GM19035 (cell line): ENCODE data around the gene RAP1GDS1.
"Not testable (repeated sequence)": the region's sequence is repeated elsewhere in the genome, so short reads cannot be mapped to it uniquely, and the experiment has no call there.

ENCODE experiments used
- ATAC-seq: cut with Tn5 transposase; IDR thresholded peaks from one replicate; pipeline ENCODE4 v1.9.1; 2021; ENCODE audit not compliant: unreplicated experiment

Gene RAP1GDS1

GRCh38 chr4:98345838-98346237 lies 84.7 kb downstream of the RAP1GDS1 start:
- no peak for ATAC-seq

GRCh38 chr4:98352396-98352795 lies 91.2 kb downstream of the RAP1GDS1 start:
- ATAC-seq = no peak

DNA sequence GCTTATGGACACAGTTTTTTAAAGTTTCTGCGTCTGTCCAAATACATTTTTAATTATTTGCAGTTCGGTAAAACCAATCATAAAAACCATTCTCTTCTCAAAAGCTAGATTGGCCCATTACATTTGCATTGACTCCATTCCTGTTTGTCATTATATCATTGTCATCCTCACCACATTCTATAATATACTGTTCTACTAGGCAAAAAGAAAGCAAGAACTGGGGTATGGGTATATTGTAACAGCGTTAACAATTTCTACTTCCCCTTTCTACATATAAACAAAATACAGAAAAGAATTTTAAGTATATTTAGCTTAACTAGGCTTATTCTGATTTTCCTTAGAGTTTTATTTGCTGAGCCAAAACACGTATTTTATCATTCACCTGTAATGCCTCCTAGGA lies 91.8 kb downstream of the RAP1GDS1 start:
- ATAC-seq = no peak

DNA sequence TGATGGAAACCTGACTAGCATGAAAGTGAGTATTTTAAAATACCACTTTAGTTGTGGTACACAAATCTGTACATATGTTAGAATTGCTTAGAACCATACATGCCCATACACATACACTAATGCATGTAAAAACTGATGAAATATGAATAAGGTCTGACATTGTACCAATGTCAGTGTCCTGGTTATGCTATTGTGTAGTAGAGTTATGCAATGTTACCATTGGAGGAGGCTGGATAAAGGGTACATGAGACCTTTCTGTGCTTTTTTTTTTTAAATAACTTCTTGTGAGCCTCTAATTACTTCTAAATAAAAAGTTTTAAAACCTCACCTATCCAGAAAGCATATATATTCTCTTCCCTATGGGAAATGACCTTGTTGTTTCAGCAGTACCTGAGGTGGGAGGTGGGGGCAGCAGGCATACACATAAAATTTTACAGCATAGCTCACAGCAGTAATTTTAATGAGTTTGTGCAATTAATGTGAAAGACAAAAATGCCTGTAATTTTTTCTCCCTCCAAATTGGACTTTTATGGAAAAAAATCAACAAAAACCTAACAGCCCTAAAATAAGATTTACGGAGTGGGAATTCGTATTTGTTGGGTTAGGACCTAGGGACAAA lies 97.6 kb downstream of the RAP1GDS1 start:
- no peak for ATAC-seq

- no peak for ATAC-seq
Observed at GRCh38 chr4:98359646-98360045, 98.5 kb downstream of the RAP1GDS1 start.

GRCh38 chr4:98363431-98363830 lies 102.2 kb downstream of the RAP1GDS1 start:
- no peak for ATAC-seq

GRCh38 chr4:98366275-98366674 lies 105.1 kb downstream of the RAP1GDS1 start:
- not testable (repeated sequence) for ATAC-seq

- ATAC-seq = not testable (repeated sequence)
Observed at GRCh38 chr4:98368000-98368399, 106.8 kb downstream of the RAP1GDS1 start.

- ATAC-seq = no peak
Observed at GRCh38 chr4:98369322-98369721, 108.1 kb downstream of the RAP1GDS1 start.

DNA sequence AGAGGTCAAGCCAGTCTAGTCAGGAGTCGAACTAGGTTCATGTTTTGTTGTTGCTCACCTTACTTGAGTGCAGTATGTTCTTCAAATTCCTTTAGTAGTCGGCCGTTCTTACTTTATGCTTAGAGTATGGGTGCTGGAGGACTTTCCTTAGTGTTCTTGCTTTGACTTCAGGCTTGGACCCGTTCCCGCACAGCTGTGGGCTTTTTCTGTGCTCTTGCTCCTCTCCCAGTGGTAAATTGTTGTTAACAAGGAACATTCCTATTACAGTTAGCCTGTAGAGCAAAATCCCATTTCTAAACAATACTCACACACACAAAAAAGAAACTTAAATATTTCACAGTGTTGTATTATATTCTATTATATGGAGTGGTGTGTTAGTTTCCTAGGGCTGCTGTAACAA lies 113.5 kb downstream of the RAP1GDS1 start:
- no peak for ATAC-seq

DNA sequence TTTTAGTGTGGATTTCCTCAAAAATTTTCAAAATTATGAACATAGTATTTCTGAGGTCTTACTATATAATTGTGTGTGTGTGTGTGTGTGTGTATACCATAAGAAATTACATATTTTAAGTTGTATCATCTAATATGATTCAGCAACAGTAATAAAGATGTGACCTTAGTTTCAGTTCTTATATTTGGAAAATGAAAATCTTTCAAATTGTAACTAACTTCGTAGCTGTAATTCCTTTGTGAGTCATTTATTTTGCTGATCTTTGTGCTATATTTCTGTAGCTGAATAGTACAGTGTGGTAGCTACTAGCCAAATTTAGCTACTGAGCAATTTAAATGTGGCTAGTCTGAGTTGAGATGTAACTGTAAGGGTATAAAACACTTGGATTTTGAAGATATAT lies 116.4 kb downstream of the RAP1GDS1 start:
- ATAC-seq = no peak

- no peak for ATAC-seq
Observed at GRCh38 chr4:98381306-98381705, 120.1 kb downstream of the RAP1GDS1 start.

GRCh38 chr4:98383431-98384106 lies 122.4 kb downstream of the RAP1GDS1 start:
- no peak for ATAC-seq

DNA sequence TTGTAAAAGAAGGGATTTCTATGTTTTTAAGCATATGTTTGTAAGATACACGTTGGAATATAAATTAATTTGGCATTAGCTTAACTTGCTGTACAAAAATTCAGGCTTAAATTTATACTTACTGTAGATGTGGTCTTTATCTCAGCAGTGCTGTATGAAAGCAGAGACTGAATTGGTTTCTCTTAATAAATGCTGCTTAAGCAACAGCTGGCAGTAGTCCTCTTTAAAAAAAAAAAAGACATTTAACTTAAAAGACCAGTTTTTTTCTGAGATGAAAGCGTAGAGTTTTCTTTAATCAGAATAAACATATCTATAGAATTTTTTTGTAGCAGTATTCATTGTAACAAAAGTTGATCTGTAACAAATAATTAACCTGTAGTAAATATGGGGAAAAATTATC lies 124.6 kb downstream of the RAP1GDS1 start:
- no peak for ATAC-seq

DNA sequence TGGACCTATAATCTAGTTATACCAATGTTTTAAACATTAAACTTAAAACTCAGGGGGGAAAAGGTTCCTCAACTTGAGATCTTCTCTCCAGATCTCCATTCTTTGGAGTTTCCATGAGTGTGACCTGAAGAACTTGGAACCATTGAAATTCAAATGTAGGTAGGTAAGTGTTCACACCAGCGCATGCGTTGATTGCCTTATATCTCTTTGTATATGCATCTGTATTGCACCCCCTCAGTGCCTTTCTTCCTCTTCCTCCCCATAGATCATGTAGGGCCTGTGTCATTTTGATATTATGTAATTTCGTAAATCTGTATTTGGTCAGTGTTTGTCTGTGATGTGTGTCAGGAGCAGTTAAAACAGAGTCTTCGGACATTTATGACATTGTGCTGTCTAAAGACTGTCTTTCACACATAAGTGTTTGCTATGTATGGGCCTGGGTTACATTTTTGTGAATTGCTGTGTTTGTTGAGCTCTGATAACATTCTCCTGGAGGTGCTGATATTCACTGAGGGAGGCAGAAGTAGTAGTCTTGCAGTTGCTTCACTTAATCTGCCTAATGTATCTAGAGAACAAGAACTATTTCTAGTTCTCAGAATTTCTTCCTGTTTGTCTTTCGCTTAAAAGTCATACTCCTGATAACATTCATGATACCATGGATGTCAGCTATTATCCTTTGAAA lies 126.3 kb downstream of the RAP1GDS1 start:
- no peak for ATAC-seq

DNA sequence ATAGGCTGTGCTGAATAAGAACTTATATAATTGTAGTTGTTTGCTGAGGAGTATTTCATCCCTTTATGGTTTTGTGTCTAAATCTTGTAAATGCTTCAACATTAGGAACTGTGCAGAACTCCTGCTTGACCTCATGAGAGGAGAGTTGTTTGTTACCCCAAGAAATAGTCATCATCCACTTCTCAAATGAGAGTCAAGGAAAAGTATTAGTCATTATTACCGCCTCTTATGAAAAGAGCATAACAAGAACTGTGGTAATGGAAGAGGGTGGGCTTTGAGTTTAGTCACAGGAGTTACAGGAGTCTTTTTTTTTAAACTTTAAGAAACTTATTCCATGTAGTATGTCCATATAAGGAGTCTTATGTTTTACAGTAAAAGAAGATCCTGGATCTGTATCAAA lies 132.9 kb downstream of the RAP1GDS1 start:
- no peak for ATAC-seq

DNA sequence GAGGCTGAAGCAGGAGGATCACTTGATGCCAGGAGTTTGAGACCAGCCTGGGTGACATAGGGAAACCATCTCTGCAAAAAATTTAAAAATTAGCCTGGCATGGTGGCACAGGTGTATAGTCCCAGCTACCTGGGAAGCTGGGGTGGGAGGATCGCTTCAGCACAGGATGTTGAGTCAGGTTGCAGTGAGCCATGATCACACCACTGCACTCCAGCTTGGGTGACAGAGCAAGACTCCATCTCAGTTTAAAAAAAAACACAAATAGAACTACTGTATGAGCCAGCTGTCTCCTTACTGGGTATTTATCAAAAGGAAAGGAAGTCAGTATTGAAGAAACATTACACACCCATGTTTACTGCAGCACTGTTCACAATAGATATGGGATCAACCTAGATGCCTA lies 138.7 kb downstream of the RAP1GDS1 start:
- ATAC-seq = no peak

DNA sequence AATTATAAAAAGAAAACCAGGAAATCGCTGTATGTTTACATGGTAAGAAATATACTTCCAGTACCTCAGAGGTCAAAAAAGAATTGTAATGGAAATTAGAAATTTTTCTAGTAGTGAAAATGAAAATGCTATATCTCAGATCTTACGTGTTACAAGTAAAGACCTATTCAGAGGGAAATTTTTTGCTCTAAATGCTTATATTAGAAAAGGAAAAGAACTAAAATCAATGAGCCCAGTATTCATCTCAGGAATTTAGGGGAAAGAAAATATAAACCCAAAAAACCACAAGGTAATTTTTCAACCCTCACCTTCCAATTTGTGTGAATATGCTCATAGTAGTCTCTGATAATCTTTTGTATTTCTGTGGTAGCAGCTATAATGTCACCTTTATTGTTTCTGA lies 145.6 kb downstream of the RAP1GDS1 start:
- peak; percentile 69 for ATAC-seq

GRCh38 chr4:98411731-98412130 lies 150.5 kb downstream of the RAP1GDS1 start:
- no peak for ATAC-seq

DNA sequence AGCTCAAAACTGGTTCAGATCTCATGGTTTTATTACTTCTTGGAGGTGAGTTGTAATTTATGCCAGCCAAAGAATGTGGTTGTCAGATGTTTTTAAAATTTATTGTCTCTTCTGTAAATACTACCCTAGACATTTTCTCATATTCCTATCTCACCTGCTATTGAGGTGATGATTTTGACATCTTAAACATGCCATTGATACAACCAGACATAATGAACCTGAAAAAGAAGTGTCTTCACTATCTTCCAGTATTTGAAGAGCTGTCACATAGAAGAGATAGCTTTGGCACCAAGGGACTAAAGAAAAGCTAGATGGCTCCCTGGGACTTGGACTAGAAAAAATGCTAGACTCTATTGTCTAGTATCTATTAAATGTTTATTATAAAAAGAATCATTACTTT lies 155.7 kb downstream of the RAP1GDS1 start:
- no peak for ATAC-seq

DNA sequence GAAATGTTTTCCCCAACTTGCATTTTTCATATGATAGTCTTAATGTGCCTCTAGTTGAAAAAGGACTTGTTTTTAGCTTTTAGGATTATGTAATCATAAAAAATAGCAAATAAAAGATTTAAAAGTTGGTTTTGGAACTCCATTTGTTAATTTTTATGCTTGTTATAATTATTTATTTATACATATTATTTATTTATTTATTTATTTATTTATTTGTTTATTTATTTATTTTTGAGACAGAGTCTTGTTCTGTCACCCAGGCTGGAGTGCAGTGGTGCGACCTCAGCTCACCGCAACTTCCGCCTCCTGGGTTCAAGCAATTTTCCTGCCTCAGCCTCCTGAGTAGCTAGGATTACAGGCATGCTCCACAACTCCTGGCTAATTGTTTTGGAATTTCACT lies 159.0 kb downstream of the RAP1GDS1 start:
- not testable (repeated sequence) for ATAC-seq

GRCh38 chr4:98421111-98421510 lies 159.9 kb downstream of the RAP1GDS1 start:
- no peak for ATAC-seq
